HL-60/S4 (cell line): ENCODE results near the gene KCNG2.

Source experiments
- in situ Hi-C: fragments of 300-500 bp; cut with MboI; formaldehyde crosslinking; loops from 2 replicates; pipeline ENCODE4 v1.14.3; 2022; ENCODE audit warnings: low sequenced_read_pairs

The KCNG2 gene

GRCh38 chr18:79816981-79817606 lies 19.4 kb downstream of the KCNG2 start:
- in situ Hi-C loops: no loop called here

DNA sequence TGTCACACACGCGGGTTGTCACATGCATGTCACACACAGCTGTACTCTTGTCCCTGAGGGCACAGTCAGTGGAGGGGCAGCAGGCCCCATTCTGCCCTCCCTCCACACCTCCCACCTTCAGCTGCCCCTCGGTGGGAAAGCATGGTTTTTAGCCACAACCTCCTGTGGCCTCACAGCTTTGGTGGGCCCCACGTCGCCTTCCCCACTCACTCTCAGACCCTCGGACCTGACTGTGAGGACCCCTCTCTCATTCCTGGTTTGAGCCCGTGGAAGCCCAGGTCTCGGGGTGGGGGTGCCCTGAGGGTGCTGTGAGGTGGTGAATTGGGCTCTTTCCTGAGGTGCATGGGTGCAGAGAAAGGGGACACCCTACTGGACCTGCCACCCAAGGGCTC lies 19.9 kb downstream of the KCNG2 start:
- in situ Hi-C loops: no loop called here

- in situ Hi-C loops: no loop called here
Measured at GRCh38 chr18:79818036-79818435, 20.3 kb downstream of the KCNG2 start.

DNA sequence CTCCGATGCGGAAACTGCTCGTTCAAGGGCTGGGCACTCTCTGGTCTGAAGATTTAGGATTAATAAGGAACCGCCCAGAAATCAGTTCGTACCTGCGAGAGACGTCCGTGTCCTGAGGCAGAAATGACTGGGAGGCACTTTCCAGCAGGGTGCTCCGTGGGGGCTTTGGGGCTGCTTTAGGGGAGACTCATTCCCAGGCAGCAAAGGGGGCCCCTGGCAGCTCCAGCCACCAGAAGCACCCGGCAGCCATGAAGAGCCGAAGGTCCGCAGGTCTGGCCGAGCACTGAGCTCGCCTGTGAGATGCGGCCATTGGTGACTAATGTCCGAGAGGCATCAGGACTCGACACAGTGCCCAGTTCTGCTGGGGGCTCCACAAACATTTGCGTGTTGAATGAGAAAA lies 20.9 kb downstream of the KCNG2 start:
- in situ Hi-C loops: no loop called here

DNA sequence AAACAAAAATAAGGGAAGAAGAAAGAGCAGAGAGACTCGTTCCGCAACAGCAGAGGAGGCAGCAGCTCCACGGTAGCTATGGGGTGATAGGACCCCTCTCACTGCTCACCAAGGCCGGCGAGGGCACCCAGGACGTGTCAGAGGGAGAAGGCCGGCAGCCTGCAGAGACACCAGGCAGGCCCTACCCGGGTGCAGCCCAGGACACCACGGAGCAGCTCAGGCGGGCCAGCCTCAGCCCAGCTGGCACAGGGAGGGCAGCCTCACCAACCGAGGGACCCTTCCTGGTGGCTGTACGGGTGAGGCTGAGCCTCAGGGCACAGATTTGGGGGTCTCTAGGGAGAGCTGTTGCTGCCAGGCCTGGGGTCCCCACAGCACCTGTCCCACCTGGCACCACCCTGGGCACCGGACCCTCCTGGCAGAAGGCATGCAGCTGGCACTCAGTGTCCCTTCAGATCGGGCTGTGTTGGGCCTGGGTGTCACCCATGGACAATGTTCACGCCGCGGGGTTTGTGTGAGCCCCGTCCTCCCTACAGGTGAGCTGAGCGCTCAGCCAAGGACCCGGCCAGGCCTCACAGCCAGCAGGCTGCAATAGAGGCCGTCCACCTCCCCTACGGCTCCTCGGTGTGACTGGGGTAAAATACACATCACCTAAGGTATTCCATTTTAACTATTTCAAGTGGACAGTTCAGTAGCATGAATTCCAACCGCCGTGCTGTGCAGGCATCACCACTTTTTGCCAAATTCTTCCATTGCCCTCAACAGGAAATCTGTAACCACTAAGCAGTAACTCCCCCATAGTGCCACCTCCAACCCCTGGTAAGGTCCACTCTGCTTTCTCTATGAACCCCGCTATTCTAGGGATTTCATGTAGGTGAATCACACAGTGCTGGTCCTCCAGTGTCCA lies 21.6 kb downstream of the KCNG2 start:
- in situ Hi-C loops: no loop called here

GRCh38 chr18:79819968-79820351 lies 22.2 kb downstream of the KCNG2 start:
- in situ Hi-C loops: no loop called here

- in situ Hi-C loops: no loop called here
Measured at GRCh38 chr18:79823120-79823519, 25.4 kb downstream of the KCNG2 start.

- in situ Hi-C loops: no loop called here
Measured at GRCh38 chr18:79825913-79826312, 28.2 kb downstream of the KCNG2 start.

DNA sequence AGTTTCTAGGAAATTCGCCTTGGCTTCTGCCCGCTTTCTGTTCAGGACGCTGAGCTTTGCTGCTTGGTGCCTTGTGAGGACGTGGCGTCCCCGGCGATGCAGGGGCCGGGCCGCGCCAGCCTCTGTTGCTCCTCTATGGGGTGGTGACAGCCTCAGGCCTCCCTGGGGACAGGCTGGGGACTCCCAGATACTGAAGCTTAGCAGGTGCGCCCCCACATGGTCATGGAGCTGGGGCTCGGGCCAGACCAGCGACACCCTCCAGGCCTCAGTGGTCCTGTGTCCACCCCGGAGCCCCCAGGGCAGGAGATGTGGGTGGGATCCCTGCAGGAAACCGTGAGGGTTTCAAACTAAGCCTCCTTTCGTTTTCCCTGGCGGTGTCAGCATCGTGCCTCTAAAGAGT lies 29.2 kb downstream of the KCNG2 start:
- in situ Hi-C loops: no loop called here

GRCh38 chr18:79828258-79828657 lies 30.5 kb downstream of the KCNG2 start:
- in situ Hi-C loops: no loop called here

- in situ Hi-C loops: no loop called here
Measured at GRCh38 chr18:79829136-79829854, 31.6 kb downstream of the KCNG2 start.

GRCh38 chr18:79832169-79832568 lies 34.4 kb downstream of the KCNG2 start:
- in situ Hi-C loops: no loop called here

- in situ Hi-C loops: no loop called here
Measured at GRCh38 chr18:79834834-79835233, 37.1 kb downstream of the KCNG2 start.

GRCh38 chr18:79841936-79842335 lies 44.2 kb downstream of the KCNG2 start:
- in situ Hi-C loops: no loop called here

GRCh38 chr18:79844999-79845563 lies 47.3 kb downstream of the KCNG2 start:
- in situ Hi-C loops: no loop called here

DNA sequence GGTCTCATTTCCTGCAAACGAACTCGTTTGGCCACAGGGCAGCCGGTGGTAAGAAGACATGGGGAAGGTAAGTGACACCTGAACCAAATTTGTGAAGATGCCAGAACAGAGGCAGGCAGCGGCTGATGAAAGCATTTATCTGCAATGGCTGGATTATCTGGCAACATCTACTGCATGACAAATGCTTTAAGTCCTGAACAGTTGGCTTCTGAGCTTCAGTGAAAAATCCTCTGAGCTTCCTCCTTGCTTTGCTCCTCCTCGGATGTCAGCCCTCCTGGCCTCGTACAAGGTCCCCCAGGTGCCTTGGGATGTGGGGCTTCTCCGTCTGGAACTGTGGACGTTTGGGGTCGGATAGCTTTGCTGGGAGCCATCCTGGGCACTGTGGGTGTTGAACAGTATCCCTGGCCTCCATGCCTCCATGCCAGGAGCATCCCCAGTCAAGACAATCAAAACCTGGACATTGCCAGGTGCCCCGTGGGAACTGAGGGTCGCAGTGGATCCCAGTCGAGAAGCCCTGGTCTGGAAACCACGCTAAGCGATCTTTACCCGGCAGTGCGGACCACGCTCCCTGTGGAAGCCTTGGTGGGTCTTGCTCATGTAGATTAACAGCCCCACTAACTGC lies 49.3 kb downstream of the KCNG2 start:
- in situ Hi-C loops: no loop called here

- in situ Hi-C loops: no loop called here
Measured at GRCh38 chr18:79847606-79848293, 50.0 kb downstream of the KCNG2 start.

GRCh38 chr18:79848294-79848578 lies 50.5 kb downstream of the KCNG2 start:
- in situ Hi-C loops: no loop called here

- in situ Hi-C loops: no loop called here
Measured at GRCh38 chr18:79848579-79849327, 51.0 kb downstream of the KCNG2 start.
